Mesenchymal stem cell (in vitro differentiated cells and primary cell): Measurements from ENCODE around the gene CFLAR.

ENCODE experiments used
- DNase-seq: peaks from one replicate; pipeline ENCODE4 v3.0.0-alpha.2; 2013
- H2AFZ ChIP-seq: one replicate; pipeline ENCODE4 v1.6.1; 2013; ENCODE audit warnings: low read depth, mild to moderate bottlenecking, control low read depth, inconsistent platforms, low read length, moderate library complexity
- H2AK5ac ChIP-seq: 2 replicates; pipeline ENCODE4 v1.6.1; 2013; ENCODE audit warnings: low read length, moderate library complexity, mild to moderate bottlenecking, inconsistent platforms; ENCODE audit not compliant: severe bottlenecking
- H2BK120ac ChIP-seq: one replicate; pipeline ENCODE4 v1.6.1; 2013; ENCODE audit warnings: low read depth, mild to moderate bottlenecking, inconsistent platforms, low read length, moderate library complexity
- H2BK12ac ChIP-seq, 2 experiments: one replicate each; pipeline ENCODE4 v1.6.1; 2013; ENCODE audit warnings: inconsistent platforms in 2 of 2, low read length in 2 of 2, mild to moderate bottlenecking in 2 of 2, moderate library complexity in 2 of 2, control low read depth in 1 of 2
- H2BK15ac ChIP-seq: one replicate; pipeline ENCODE4 v1.6.1; 2013; ENCODE audit warnings: mild to moderate bottlenecking, low read depth, inconsistent platforms; ENCODE audit not compliant: poor library complexity, severe bottlenecking
- H2BK5ac ChIP-seq: 2 replicates; pipeline ENCODE4 v1.6.1; 2013; ENCODE audit warnings: low read depth, mild to moderate bottlenecking, low read length, control low read depth, inconsistent platforms; ENCODE audit not compliant: poor library complexity, severe bottlenecking
- H3K14ac ChIP-seq, 2 experiments: one replicate each; pipeline ENCODE4 v1.6.1; 2013; ENCODE audit warnings: inconsistent platforms in 2 of 2, low read length in 2 of 2, control low read depth in 1 of 2, mild to moderate bottlenecking in 1 of 2, moderate library complexity in 1 of 2
- H3K18ac ChIP-seq, 2 experiments: one replicate each; pipeline ENCODE4 v1.6.1; 2013; ENCODE audit warnings: inconsistent platforms in 2 of 2, low read length in 2 of 2, control low read depth in 1 of 2, low read depth in 1 of 2, mild to moderate bottlenecking in 1 of 2
- H3K23ac ChIP-seq, 2 experiments: one replicate each; pipeline ENCODE4 v1.6.1; 2013; ENCODE audit warnings: inconsistent platforms in 2 of 2, low read length in 2 of 2, mild to moderate bottlenecking in 2 of 2, moderate library complexity in 2 of 2, control low read depth in 1 of 2
- H3K27ac ChIP-seq: 2 replicates; pipeline ENCODE4 v1.5.1; 2013; ENCODE audit warnings: mild to moderate bottlenecking, moderate library complexity, low read length, control low read depth, inconsistent platforms; ENCODE audit not compliant: poor library complexity, severe bottlenecking
- H3K27me3 ChIP-seq, 2 experiments: 2 replicates each; pipeline versions ENCODE4 v1.6.1 to v1.7.0; 2013; ENCODE audit warnings: low read length in 2 of 2, mild to moderate bottlenecking in 2 of 2, moderate library complexity in 2 of 2, control low read depth in 1 of 2, inconsistent platforms in 1 of 2; ENCODE audit not compliant: control insufficient read depth in 1 of 2, insufficient read depth in 1 of 2
- H3K36me3 ChIP-seq, 2 experiments: 2 replicates each; pipeline versions ENCODE4 v1.6.1 to v1.7.0; 2013; ENCODE audit warnings: low read length in 2 of 2, control low read depth in 1 of 2, inconsistent platforms in 1 of 2, low read depth in 1 of 2, mild to moderate bottlenecking in 1 of 2; ENCODE audit not compliant: insufficient read depth in 2 of 2, control insufficient read depth in 1 of 2
- H3K4ac ChIP-seq, 2 experiments: one replicate each; pipeline ENCODE4 v1.6.1; 2013; ENCODE audit warnings: inconsistent platforms in 2 of 2, low read length in 2 of 2, mild to moderate bottlenecking in 2 of 2, moderate library complexity in 2 of 2, control low read depth in 1 of 2, low read depth in 1 of 2
- H3K4me1 ChIP-seq: 2 replicates; pipeline ENCODE4 v1.6.1; 2013; ENCODE audit warnings: low read depth, low read length, control low read depth; ENCODE audit not compliant: control insufficient read depth, insufficient read depth
- H3K4me2 ChIP-seq: 2 replicates; pipeline ENCODE4 v1.6.1; 2013; ENCODE audit warnings: low read length, mild to moderate bottlenecking, inconsistent platforms; ENCODE audit not compliant: poor library complexity, severe bottlenecking
- H3K4me3 ChIP-seq, 2 experiments: 2 replicates each; pipeline versions ENCODE4 v1.5.1 to v1.7.0; 2013; ENCODE audit warnings: low read length in 2 of 2, mild to moderate bottlenecking in 2 of 2, control low read depth in 1 of 2, low read depth in 1 of 2; ENCODE audit not compliant: insufficient read depth in 1 of 2
- H3K79me1 ChIP-seq: replicated peaks from 2 replicates; pipeline ENCODE4 v1.6.1; 2013; ENCODE audit warnings: mild to moderate bottlenecking, control low read depth, low read length, inconsistent platforms; ENCODE audit not compliant: poor library complexity, severe bottlenecking
- H3K9ac ChIP-seq: 2 replicates; pipeline ENCODE4 v1.7.0; 2013; ENCODE audit warnings: mild to moderate bottlenecking, low read length, moderate library complexity
- H3K9me3 ChIP-seq: 2 replicates; pipeline ENCODE4 v1.7.0; 2013; ENCODE audit warnings: mild to moderate bottlenecking, low read length; ENCODE audit not compliant: control insufficient read depth
- H4K8ac ChIP-seq: one replicate; pipeline ENCODE4 v1.6.1; 2013; ENCODE audit warnings: inconsistent platforms, mild to moderate bottlenecking, low read length, moderate library complexity
- H4K91ac ChIP-seq: one replicate; pipeline ENCODE4 v1.6.1; 2013; ENCODE audit warnings: mild to moderate bottlenecking, low read length, inconsistent platforms
- WGBS: methylation state at CpG from one replicate; pipeline ENCODE4 v1.1.7; 2013; ENCODE audit warnings: mixed read lengths; 5-methylcytosine and 5-hydroxymethylcytosine counted together

The CFLAR gene

GRCh38 chr2:201107624-201108023, 8.3 kb upstream of the CFLAR start:
- peaks cover under 1% of the 10 kb centered on the region for H3K79me1 ChIP-seq
- H3K4ac ChIP-seq, result no peak overlapping the region
- H3K14ac ChIP-seq, result no peak overlapping the region
- WGBS, result 97% methylated on average over 2 of the region's 2 CpGs
- no peak overlapping the region for H2BK12ac ChIP-seq
- H3K18ac ChIP-seq, result no peak overlapping the region
- H3K4me2 ChIP-seq, result no peak overlapping the region
- H3K9ac ChIP-seq, result no peak overlapping the region
- H2BK5ac ChIP-seq, result no peak overlapping the region
- no peak overlapping the region for H2AFZ ChIP-seq
- no peaks in the 10 kb centered on the region for H3K9me3 ChIP-seq
- H3K23ac ChIP-seq, result no peak overlapping the region
- H3K4me1 ChIP-seq, result no peaks in the 10 kb centered on the region
- H3K27ac ChIP-seq, result no peak overlapping the region
- H2BK15ac ChIP-seq, result no peak overlapping the region
- peaks cover 0 to 3% of the 10 kb centered on the region in 2 experiments for H3K36me3 ChIP-seq
- no peak overlapping the region for H4K91ac ChIP-seq
- no peaks in the 10 kb centered on the region for H3K27me3 ChIP-seq
- DNase-seq, result no peak
- H2BK120ac ChIP-seq, result peak overlapping the region; percentile 19
- no peak overlapping the region for H4K8ac ChIP-seq
- H3K4me3 ChIP-seq, result no peak overlapping the region
- no peak overlapping the region for H2AK5ac ChIP-seq

DNA sequence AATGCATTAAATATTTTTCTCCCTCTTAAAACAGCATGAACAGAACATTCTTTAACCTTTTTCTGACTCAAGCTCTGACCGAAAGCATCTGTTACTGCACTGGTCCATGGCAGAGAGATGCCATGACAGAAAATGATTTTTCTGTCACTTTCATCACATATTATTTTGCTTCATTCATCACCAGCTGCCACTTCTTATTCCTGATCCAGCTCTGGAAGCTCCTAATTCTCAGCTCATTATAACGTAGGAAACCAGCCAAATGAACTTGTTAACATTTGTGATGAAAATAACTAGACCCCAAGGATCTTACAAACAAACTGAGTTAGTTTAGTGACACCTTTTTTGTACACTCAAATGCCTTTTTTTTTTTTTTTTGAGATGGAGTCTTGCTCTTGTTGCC, 7.6 kb upstream of the CFLAR start:
- 93% methylated on average over 2 of the region's 2 CpGs for WGBS
- H3K4me2 ChIP-seq, result no peak overlapping the region
- H2AK5ac ChIP-seq, result no peak overlapping the region
- no peak overlapping the region for H4K91ac ChIP-seq
- no peak overlapping the region for H2BK5ac ChIP-seq
- no peak for DNase-seq
- H2BK15ac ChIP-seq, result no peak overlapping the region
- no peak overlapping the region for H2BK12ac ChIP-seq
- no peak overlapping the region for H3K18ac ChIP-seq
- peaks cover 0 to 3% of the 10 kb centered on the region in 2 experiments for H3K36me3 ChIP-seq
- H3K4me3 ChIP-seq, result no peak overlapping the region
- H3K79me1 ChIP-seq, result peaks cover 1% of the 10 kb centered on the region
- H3K4ac ChIP-seq, result no peak overlapping the region
- no peak overlapping the region for H2BK120ac ChIP-seq
- H4K8ac ChIP-seq, result no peak overlapping the region
- no peak overlapping the region for H3K14ac ChIP-seq
- H3K23ac ChIP-seq, result no peak overlapping the region
- H3K4me1 ChIP-seq, result no peaks in the 10 kb centered on the region
- no peaks in the 10 kb centered on the region for H3K27me3 ChIP-seq
- H3K9ac ChIP-seq, result no peak overlapping the region
- no peak overlapping the region for H3K27ac ChIP-seq
- no peaks in the 10 kb centered on the region for H3K9me3 ChIP-seq
- H2AFZ ChIP-seq, result no peak overlapping the region

DNA sequence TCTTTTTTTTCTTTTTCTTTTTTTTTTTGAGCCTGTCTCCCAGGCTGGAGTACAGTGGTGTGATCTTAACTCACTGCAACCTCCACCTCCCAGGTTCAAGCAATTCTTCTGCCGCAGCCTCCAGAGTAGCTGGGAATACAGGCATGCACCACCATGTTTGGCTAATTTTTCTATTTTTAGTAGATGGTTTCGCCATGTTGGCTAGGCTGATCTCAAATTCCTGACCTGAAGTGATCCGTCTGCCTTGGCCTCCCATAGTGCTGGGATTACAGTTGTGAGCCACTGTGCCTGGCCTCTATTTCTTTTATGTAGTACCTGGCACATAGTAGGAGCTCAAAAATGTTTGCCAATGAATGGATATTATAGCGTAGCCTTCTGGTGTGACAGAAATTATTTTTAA, 6.8 kb upstream of the CFLAR start:
- Histone ChIP-seq H2BK120ac (no peak overlapping the region), H3K27me3 (no peaks in the 10 kb centered on the region), H4K91ac (no peak overlapping the region), H2AFZ (no peak overlapping the region), H3K4ac (no peak overlapping the region), H3K79me1 (peaks cover 3% of the 10 kb centered on the region), H3K23ac (no peak overlapping the region), H3K9me3 (no peaks in the 10 kb centered on the region), H3K9ac (no peak overlapping the region), H2AK5ac (no peak overlapping the region), H3K4me1 (peaks cover under 1% of the 10 kb centered on the region), H2BK5ac (no peak overlapping the region), H4K8ac (no peak overlapping the region), H3K14ac (no peak overlapping the region), H3K4me3 (no peak overlapping the region), H2BK15ac (no peak overlapping the region), H2BK12ac (no peak overlapping the region), H3K18ac (no peak overlapping the region), H3K27ac (no peak overlapping the region), H3K36me3 (peaks cover 0 to 3% of the 10 kb centered on the region in 2 experiments), H3K4me2 (no peak overlapping the region)
- 92% methylated on average over 3 of the region's 4 CpGs for WGBS
- no peak for DNase-seq

DNA sequence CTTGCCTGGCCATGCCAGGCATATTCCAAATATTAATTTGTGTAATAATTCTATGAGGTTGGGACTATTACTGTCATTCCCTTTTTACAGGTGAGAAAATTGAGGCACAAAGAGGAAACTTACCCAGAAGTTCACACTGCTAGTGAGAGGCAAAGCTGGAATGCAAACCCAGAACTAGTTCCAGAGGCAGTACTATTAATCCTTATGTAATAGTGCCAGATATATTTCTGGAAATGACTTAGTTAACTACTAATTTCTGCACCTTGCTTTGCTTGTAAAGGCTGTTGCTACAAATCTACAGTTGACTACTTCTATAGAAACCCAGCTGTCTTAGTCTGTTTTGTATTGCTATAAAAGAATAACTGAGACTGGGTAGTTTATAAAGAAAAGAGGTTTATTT, 5.3 kb upstream of the CFLAR start:
- H3K9me3 ChIP-seq, result no peaks in the 10 kb centered on the region
- H3K27me3 ChIP-seq, result no peaks in the 10 kb centered on the region
- H3K27ac ChIP-seq, result no peak overlapping the region
- no peak overlapping the region for H4K91ac ChIP-seq
- H2AFZ ChIP-seq, result no peak overlapping the region
- no peak overlapping the region for H2BK12ac ChIP-seq
- no peak overlapping the region for H3K23ac ChIP-seq
- peaks cover 0 to 3% of the 10 kb centered on the region in 2 experiments for H3K36me3 ChIP-seq
- H3K9ac ChIP-seq, result no peak overlapping the region
- no peak overlapping the region for H4K8ac ChIP-seq
- peaks cover 5% of the 10 kb centered on the region for H3K79me1 ChIP-seq
- H3K18ac ChIP-seq, result no peak overlapping the region
- no peak overlapping the region for H2BK15ac ChIP-seq
- H2AK5ac ChIP-seq, result no peak overlapping the region
- no peak overlapping the region for H3K4me2 ChIP-seq
- no peak overlapping the region for H3K4me3 ChIP-seq
- H3K14ac ChIP-seq, result no peak overlapping the region
- H3K4ac ChIP-seq, result no peak overlapping the region
- H3K4me1 ChIP-seq, result peaks cover 7% of the 10 kb centered on the region
- H2BK120ac ChIP-seq, result no peak overlapping the region
- DNase-seq, result no peak
- no peak overlapping the region for H2BK5ac ChIP-seq
